ENCODE measurements around the gene TEK. TPM values are rescaled to one million over a fixed set of nuclear protein-coding genes. Genes with fewer than 3 reads are reported as not detected.
A peak's percentile ranks its signal among the peaks of the same experiment; 100 is the strongest.

Gene TEK
- total RNA-seq, 1 experiment from 2014 or later = not detected

DNA sequence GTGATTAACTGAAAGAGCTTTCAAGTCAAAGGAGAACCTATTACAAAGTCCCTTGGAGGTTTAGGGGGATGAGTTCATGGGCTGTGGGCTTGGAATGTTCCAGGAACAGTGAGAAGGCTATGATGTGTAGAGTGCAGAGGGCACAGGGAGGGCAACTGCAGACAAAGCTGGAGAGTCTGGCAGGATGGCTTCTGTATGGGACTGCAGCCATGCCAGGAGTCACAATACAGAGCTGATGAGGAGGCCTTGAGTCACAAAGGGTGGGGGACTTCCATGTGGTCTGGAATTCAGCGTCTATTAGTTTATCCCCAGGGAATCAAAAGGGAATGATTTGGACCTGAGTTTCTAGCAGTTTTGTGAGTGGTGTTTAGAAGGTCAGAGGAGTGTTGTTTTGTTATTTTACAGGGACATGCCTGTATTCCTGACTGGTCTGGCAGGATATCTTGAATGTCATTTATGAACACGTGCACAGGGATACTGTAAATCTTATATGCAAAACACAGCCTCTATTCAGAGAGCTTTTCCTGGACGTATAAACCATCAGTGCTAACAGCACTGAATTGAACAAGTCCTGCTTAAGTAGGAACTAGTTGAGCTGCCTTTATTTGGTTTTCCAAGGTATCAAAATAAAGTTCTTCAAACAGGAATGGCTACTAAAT lies 14.3 kb upstream of the TEK start:
- ChIA-PET POLR2A (ENCODE audit: unreplicated experiment) (interaction anchor here (0.7 kb wide), 1 partner anchor 378 kb away, joined by 12 read pairs; no protein-coding TSS in a partner anchor), CTCF (no interaction called here)
- BruUV-seq (replicated peaks) = no TSS peak

DNA sequence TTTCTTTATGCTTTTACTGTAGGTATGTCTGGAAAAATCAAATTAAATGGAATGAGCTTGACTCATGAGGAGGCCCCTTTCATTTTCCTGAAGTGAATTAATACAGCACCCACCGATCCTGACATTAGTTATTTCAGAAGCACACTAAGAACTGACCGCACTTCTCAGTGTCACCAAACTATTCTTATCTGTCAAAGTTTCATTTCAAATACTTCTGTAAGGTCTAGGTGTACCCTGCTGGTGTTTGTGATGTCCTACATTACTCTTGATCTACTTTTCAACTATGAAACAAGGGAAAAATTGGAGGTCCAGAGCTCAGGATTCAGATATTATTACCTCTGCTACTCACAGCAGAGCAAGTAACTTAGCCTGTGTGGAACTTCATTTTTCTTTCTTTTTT lies 1.8 kb upstream of the TEK start:
- CTCF ChIA-PET = interaction anchor here (0.6 kb wide), 1 partner anchor 143 kb away, joined by 4 read pairs; no protein-coding TSS in a partner anchor
- no peak overlapping the region for H2AFZ ChIP-seq
- no peaks in the 10 kb centered on the region for H3K27me3 ChIP-seq (ENCODE audit: insufficient read depth, low read depth)
- no peak overlapping the region for H3K27ac ChIP-seq
- no peak overlapping the region for H3K4me2 ChIP-seq
- H3K4me1 ChIP-seq (replicated peaks; ENCODE audit: insufficient read depth) = peaks cover 10% of the 10 kb centered on the region
- intact Hi-C loops (cut with micrococcal nuclease; ENCODE audit: unreplicated experiment) = no loop called here
- no peak for DNase-seq
- H4K20me1 ChIP-seq (ENCODE audit: insufficient read depth) = no peaks in the 10 kb centered on the region
- no peak for TF ChIP-seq EZH2 (IDR thresholded peaks at IDR 0.05; ENCODE audit: low read depth)
- TF ChIP-seq, protein P1, sequence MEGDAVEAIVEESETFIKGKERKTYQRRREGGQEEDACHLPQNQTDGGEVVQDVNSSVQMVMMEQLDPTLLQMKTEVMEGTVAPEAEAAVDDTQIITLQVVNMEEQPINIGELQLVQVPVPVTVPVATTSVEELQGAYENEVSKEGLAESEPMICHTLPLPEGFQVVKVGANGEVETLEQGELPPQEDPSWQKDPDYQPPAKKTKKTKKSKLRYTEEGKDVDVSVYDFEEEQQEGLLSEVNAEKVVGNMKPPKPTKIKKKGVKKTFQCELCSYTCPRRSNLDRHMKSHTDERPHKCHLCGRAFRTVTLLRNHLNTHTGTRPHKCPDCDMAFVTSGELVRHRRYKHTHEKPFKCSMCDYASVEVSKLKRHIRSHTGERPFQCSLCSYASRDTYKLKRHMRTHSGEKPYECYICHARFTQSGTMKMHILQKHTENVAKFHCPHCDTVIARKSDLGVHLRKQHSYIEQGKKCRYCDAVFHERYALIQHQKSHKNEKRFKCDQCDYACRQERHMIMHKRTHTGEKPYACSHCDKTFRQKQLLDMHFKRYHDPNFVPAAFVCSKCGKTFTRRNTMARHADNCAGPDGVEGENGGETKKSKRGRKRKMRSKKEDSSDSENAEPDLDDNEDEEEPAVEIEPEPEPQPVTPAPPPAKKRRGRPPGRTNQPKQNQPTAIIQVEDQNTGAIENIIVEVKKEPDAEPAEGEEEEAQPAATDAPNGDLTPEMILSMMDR (conservative IDR thresholded peaks at IDR 0.05) = no peak
- no peaks in the 10 kb centered on the region for H3K36me3 ChIP-seq (ENCODE audit: low read depth)
- H3F3A ChIP-seq (ENCODE audit: insufficient read depth, low read depth) = no peaks in the 10 kb centered on the region
- POLR2A ChIA-PET (ENCODE audit: unreplicated experiment) = no interaction called here
- no peaks in the 10 kb centered on the region for H3K9me2 ChIP-seq (ENCODE audit: insufficient read depth)
- no peaks in the 10 kb centered on the region for H3K79me2 ChIP-seq (ENCODE audit: low read depth)
- no peak overlapping the region for H3K4me3 ChIP-seq
- H3K9me3 ChIP-seq (ENCODE audit: insufficient read depth, low read depth) = no peaks in the 10 kb centered on the region
- no TSS peak for BruUV-seq (replicated peaks)

More for the DNA sequence above, 14.3 kb upstream of the TEK start:
- Histone ChIP-seq H3K4me2 (no peak overlapping the region), H3K4me3 (no peak overlapping the region), H3K27me3 (ENCODE audit: insufficient read depth, low read depth) (no peaks in the 10 kb centered on the region), H3K9me2 (ENCODE audit: insufficient read depth) (no peaks in the 10 kb centered on the region), H2AFZ (no peak overlapping the region), H3K36me3 (ENCODE audit: low read depth) (no peaks in the 10 kb centered on the region), H3K27ac (no peak overlapping the region), H3K4me1 (replicated peaks; ENCODE audit: insufficient read depth) (no peaks in the 10 kb centered on the region), H3F3A (ENCODE audit: insufficient read depth, low read depth) (no peaks in the 10 kb centered on the region), H3K9me3 (ENCODE audit: insufficient read depth, low read depth) (no peaks in the 10 kb centered on the region), H3K79me2 (ENCODE audit: low read depth) (no peaks in the 10 kb centered on the region), H4K20me1 (ENCODE audit: insufficient read depth) (no peaks in the 10 kb centered on the region)
- intact Hi-C loops (cut with micrococcal nuclease; ENCODE audit: unreplicated experiment) = no loop called here
- TF ChIP-seq, protein P1 (conservative IDR thresholded peaks at IDR 0.05) = no peak
- TF ChIP-seq EZH2 (IDR thresholded peaks at IDR 0.05; ENCODE audit: low read depth) = no peak
- peak in 1 of 2 experiments; percentile 31 for DNase-seq

DNA sequence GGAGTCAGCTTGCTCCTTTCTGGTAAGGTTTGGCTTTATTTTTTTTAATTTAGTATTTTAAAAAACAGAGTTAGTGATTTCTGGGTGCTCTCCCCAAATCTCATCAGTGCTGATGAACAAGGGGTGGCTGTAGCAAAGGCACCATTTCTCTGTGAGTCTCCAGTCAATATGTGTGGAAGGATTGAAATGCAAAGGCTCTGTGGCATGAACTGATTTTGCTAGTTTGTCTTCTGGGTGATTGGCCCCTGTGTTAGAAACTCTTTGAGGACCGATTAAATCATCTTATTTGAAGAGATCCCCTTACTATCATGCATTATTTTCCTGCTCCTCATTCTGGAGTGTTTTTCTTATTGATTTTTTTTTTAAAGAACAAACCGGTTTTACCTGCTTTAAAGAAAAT lies 596 bp downstream of the TEK start:
- ChIA-PET CTCF (no interaction called here), POLR2A (ENCODE audit: unreplicated experiment) (no interaction called here)
- no peak for TF ChIP-seq EZH2 (IDR thresholded peaks at IDR 0.05; ENCODE audit: low read depth)
- TF ChIP-seq, protein P1 (conservative IDR thresholded peaks at IDR 0.05) = no peak
- H3F3A ChIP-seq (ENCODE audit: insufficient read depth, low read depth) = no peaks in the 10 kb centered on the region
- H3K36me3 ChIP-seq (ENCODE audit: low read depth) = no peaks in the 10 kb centered on the region
- intact Hi-C loops (cut with micrococcal nuclease; ENCODE audit: unreplicated experiment) = no loop called here
- H3K9me3 ChIP-seq (ENCODE audit: insufficient read depth, low read depth) = no peaks in the 10 kb centered on the region
- no peaks in the 10 kb centered on the region for H3K79me2 ChIP-seq (ENCODE audit: low read depth)
- no peaks in the 10 kb centered on the region for H4K20me1 ChIP-seq (ENCODE audit: insufficient read depth)
- H3K9me2 ChIP-seq (ENCODE audit: insufficient read depth) = no peaks in the 10 kb centered on the region
- H2AFZ ChIP-seq = no peak overlapping the region
- H3K4me2 ChIP-seq = no peak overlapping the region
- no peak for DNase-seq
- no peak overlapping the region for H3K27ac ChIP-seq
- H3K4me3 ChIP-seq = no peak overlapping the region
- H3K27me3 ChIP-seq (ENCODE audit: insufficient read depth, low read depth) = no peaks in the 10 kb centered on the region
- no TSS peak for BruUV-seq (replicated peaks)
- H3K4me1 ChIP-seq (replicated peaks; ENCODE audit: insufficient read depth) = peaks cover 10% of the 10 kb centered on the region

All from PC-9 (cell line).